NT2/D1 (cell line): ENCODE data around the gene TBCD.

Experiments
- SUZ12 ChIP-seq: IDR thresholded peaks from 2 replicates; pipeline ENCODE4 v1.6.1; 2011; ENCODE audit not compliant: insufficient read length, insufficient read depth; ENCODE audit errors: extremely low read depth
- YY1 ChIP-seq: IDR thresholded peaks from 2 replicates; pipeline ENCODE4 v1.6.1; 2011; ENCODE audit not compliant: insufficient read length, insufficient read depth
- ZNF274 ChIP-seq: IDR thresholded peaks from 2 replicates; pipeline ENCODE4 v1.6.1; 2011; ENCODE audit warnings: mild to moderate bottlenecking, low read depth, low read length

DNA sequence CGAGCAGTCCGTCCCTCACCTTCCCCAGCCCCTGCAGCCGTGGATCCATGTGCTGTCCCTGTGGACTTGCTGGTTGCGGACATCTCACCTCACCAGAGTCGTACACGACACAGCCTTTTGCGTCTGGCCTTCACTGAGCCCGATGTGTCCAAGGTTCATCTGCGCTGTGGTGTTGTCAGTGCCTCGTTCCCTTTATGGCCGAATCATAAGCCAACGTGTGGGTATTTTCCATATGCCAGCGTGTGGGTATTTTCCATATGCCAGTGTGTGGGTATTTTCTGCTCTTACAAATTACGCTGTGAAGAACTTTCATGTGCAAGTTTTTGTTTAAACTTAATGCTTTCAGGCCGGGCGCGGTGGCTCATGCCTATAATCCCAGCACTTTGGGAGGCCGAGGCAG is 31.6 kb downstream of the TBCD start:
- TF ChIP-seq YY1 (no peak), ZNF274 (no peak), SUZ12 (no peak)
